H9 (cell line): ENCODE results near the gene BICDL2. TPM values are rescaled to one million over a fixed set of nuclear protein-coding genes. Genes with fewer than 3 reads are reported as not detected.

Source experiments
- DNase-seq: peaks from one replicate; pipeline ENCODE4 v3.0.0-alpha.2; 2017
- H2AFZ ChIP-seq: one replicate; pipeline ENCODE4 v1.6.1; 2013; ENCODE audit warnings: mild to moderate bottlenecking, low read length, control low read depth, moderate library complexity
- H2AK5ac ChIP-seq: 2 replicates; pipeline ENCODE4 v1.6.1; 2013; ENCODE audit warnings: low read length, control low read depth, mixed read lengths; ENCODE audit not compliant: insufficient read length
- H2BK120ac ChIP-seq: one replicate; pipeline ENCODE4 v1.6.1; 2013; ENCODE audit warnings: low read depth, mild to moderate bottlenecking, low read length, control low read depth, inconsistent platforms; ENCODE audit not compliant: poor library complexity, severe bottlenecking
- H2BK12ac ChIP-seq: 2 replicates; pipeline ENCODE4 v1.6.1; 2013; ENCODE audit warnings: low read length, control low read depth, mixed read lengths, low read depth; ENCODE audit not compliant: insufficient read length
- H2BK15ac ChIP-seq: 2 replicates; pipeline ENCODE4 v1.6.1; 2013; ENCODE audit warnings: low read depth, low read length, control low read depth
- H2BK20ac ChIP-seq: one replicate; pipeline ENCODE4 v1.6.1; 2013; ENCODE audit warnings: low read depth, mild to moderate bottlenecking, low read length, control low read depth, inconsistent platforms; ENCODE audit not compliant: poor library complexity, severe bottlenecking
- H2BK5ac ChIP-seq: 2 replicates; pipeline ENCODE4 v1.6.1; 2013; ENCODE audit warnings: low read length, control low read depth, mixed read lengths; ENCODE audit not compliant: insufficient read length
- H3K14ac ChIP-seq: 2 replicates; pipeline ENCODE4 v1.6.1; 2013; ENCODE audit warnings: low read length, control low read depth; ENCODE audit not compliant: insufficient read depth
- H3K18ac ChIP-seq: 2 replicates; pipeline ENCODE4 v1.6.1; 2013; ENCODE audit warnings: low read depth, mild to moderate bottlenecking, mixed read lengths, low read length, control low read depth; ENCODE audit not compliant: insufficient read length
- H3K23ac ChIP-seq: 2 replicates; pipeline ENCODE4 v1.6.1; 2013; ENCODE audit warnings: low read length, control low read depth, mixed read lengths, low read depth; ENCODE audit not compliant: insufficient read length
- H3K23me2 ChIP-seq: 2 replicates; pipeline ENCODE4 v1.6.1; 2013; ENCODE audit warnings: low read depth, mild to moderate bottlenecking, mixed read lengths, low read length, control low read depth; ENCODE audit not compliant: insufficient read length, poor library complexity, severe bottlenecking
- H3K27ac ChIP-seq: 2 replicates; pipeline ENCODE4 v1.5.1; 2013; ENCODE audit warnings: low read length, control low read depth, mixed read lengths, low read depth; ENCODE audit not compliant: insufficient read length
- H3K27me3 ChIP-seq: 2 replicates; pipeline ENCODE4 v1.6.1; 2013; ENCODE audit warnings: low read length, control low read depth, inconsistent platforms; ENCODE audit not compliant: insufficient read depth
- H3K4ac ChIP-seq: 2 replicates; pipeline ENCODE4 v1.6.1; 2013; ENCODE audit warnings: low read depth, mild to moderate bottlenecking, control low read depth, inconsistent platforms, low read length, moderate library complexity
- H3K4me1 ChIP-seq: 2 replicates; pipeline ENCODE4 v1.6.1; 2013; ENCODE audit warnings: low read length, control low read depth, inconsistent platforms; ENCODE audit not compliant: insufficient read depth
- H3K4me2 ChIP-seq: 2 replicates; pipeline ENCODE4 v1.6.1; 2013; ENCODE audit warnings: low read length, control low read depth, mixed read lengths; ENCODE audit not compliant: insufficient read length, insufficient read depth
- H3K56ac ChIP-seq: 2 replicates; pipeline ENCODE4 v1.6.1; 2013; ENCODE audit warnings: low read depth, mild to moderate bottlenecking, mixed read lengths, low read length, control low read depth; ENCODE audit not compliant: insufficient read length
- H3K79me1 ChIP-seq: 2 replicates; pipeline ENCODE4 v1.6.1; 2013; ENCODE audit warnings: low read depth, mild to moderate bottlenecking, moderate library complexity, low read length, control low read depth, inconsistent platforms; ENCODE audit not compliant: insufficient read depth, poor library complexity, severe bottlenecking
- H3K79me2 ChIP-seq: 2 replicates; pipeline ENCODE4 v1.6.1; 2013; ENCODE audit warnings: low read length, control low read depth, inconsistent platforms; ENCODE audit not compliant: insufficient read depth
- H3K9ac ChIP-seq: 2 replicates; pipeline ENCODE4 v1.6.1; 2013; ENCODE audit warnings: low read length, control low read depth, mixed read lengths; ENCODE audit not compliant: insufficient read length; ENCODE audit errors: extremely low read depth
- H3K9me3 ChIP-seq: one replicate; pipeline ENCODE4 v1.6.1; 2013; ENCODE audit warnings: low read depth, low read length, inconsistent platforms; ENCODE audit not compliant: control insufficient read depth
- H3T11ph ChIP-seq: one replicate; pipeline ENCODE4 v1.6.1; 2013; ENCODE audit warnings: mild to moderate bottlenecking, low read length, control low read depth, inconsistent platforms
- H4K20me1 ChIP-seq: one replicate; pipeline ENCODE4 v1.6.1; 2013; ENCODE audit not compliant: control insufficient read depth, insufficient read length, insufficient read depth
- H4K5ac ChIP-seq: 2 replicates; pipeline ENCODE4 v1.6.1; 2013; ENCODE audit warnings: low read depth, mild to moderate bottlenecking, mixed read lengths, low read length, control low read depth; ENCODE audit not compliant: insufficient read length
- H4K8ac ChIP-seq: replicated peaks from 2 replicates; pipeline ENCODE4 v1.6.1; 2013; ENCODE audit warnings: low read length, control low read depth, mixed read lengths, low read depth; ENCODE audit not compliant: insufficient read length
- H4K91ac ChIP-seq: 2 replicates; pipeline ENCODE4 v1.6.1; 2013; ENCODE audit warnings: low read depth, mild to moderate bottlenecking, moderate library complexity, mixed read lengths, low read length, control low read depth; ENCODE audit not compliant: insufficient read length
- H3K27ac Mint-ChIP-seq, 3 experiments: 2 replicates in 2 of 3; 3 replicates in 1 of 3; pipeline ENCODE4 v1.8.0; 2020 to 2021; ENCODE audit warnings: mixed read lengths in 3 of 3, mild to moderate bottlenecking in 1 of 3, moderate library complexity in 1 of 3
- H3K27me3 Mint-ChIP-seq: 2 replicates; pipeline ENCODE4 v1.8.0; 2021; ENCODE audit warnings: low read depth, mild to moderate bottlenecking, moderate library complexity, mixed read lengths
- H3K36me3 Mint-ChIP-seq, 3 experiments: 2 replicates in 2 of 3; 3 replicates in 1 of 3; pipeline ENCODE4 v1.8.0; 2020 to 2021; ENCODE audit warnings: low read depth in 3 of 3, mixed read lengths in 3 of 3; ENCODE audit not compliant: insufficient read depth in 1 of 3
- H3K4me1 Mint-ChIP-seq, 2 experiments: 2 replicates each; pipeline ENCODE4 v1.8.0; 2020; ENCODE audit warnings: mixed read lengths in 2 of 2
- H3K4me3 Mint-ChIP-seq, 2 experiments: 2 replicates in 1 of 2; 3 replicates in 1 of 2; pipeline ENCODE4 v1.8.0; 2020 to 2021; ENCODE audit warnings: mild to moderate bottlenecking in 2 of 2, mixed read lengths in 2 of 2, moderate library complexity in 1 of 2
- H3K9me3 Mint-ChIP-seq, 2 experiments: 2 replicates in 1 of 2; 3 replicates in 1 of 2; pipeline ENCODE4 v1.8.0; 2020; ENCODE audit warnings: mild to moderate bottlenecking in 2 of 2, mixed read lengths in 2 of 2, moderate library complexity in 1 of 2
- CTCF ChIP-seq: fragments of 200-600 bp; sonication (generic); conservative IDR thresholded peaks from 3 replicates; pipeline ENCODE4 v1.8.0; 2021; ENCODE audit warnings: antibody characterized with exemption, mild to moderate bottlenecking
- WGBS: extraction: QIAGEN DNeasy Blood & Tissue Kit; methylation state at CpG from one replicate; pipeline ENCODE4 v1.1.7; 2013; ENCODE audit warnings: missing lambda C conversion rate, low lambda C conversion rate, mixed read lengths; ENCODE audit not compliant: insufficient read length; ENCODE audit errors: extremely low coverage; 5-methylcytosine and 5-hydroxymethylcytosine counted together
- total RNA-seq: library from RNA; stranded (reverse); gene quantifications from 2 replicates; pipeline ENCODE4 v1.2.1, GENCODE V29; 2021

The BICDL2 gene
- total RNA-seq, 1 experiment from 2014 or later = 13.5 TPM

DNA sequence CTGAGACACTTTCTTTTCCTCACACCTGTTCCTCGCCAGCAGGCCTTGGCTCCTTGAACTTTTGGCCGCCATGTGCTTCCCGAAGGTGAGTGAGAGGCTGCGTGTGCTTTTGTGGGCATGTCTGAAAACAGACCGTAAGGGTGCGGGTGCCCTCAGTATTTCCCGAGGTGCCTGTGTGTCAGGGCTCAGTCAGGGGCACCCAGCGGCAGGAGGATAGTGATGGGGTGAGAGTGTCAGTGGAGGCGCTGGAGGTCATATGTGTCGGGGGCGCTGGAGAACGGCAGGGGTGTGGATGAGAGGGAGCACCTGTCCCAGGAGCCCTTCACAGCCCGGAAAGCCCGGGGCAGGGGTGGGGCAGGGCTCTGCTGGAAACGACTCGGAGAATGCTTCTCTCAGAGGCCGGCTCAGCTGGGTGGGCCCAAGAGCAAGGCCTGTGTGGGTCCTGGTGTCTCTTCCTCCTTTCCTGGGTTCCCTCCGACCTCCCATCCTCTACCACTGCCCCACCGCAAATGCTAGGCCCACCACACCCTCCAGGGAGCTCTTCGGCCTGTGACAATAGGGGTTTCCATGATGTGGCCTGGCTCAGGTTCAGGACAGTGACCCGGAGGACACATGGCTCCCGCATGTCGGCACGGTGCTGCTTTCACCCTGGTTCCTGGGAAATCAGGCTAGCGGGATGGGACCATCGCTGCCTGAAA lies 29.1 kb upstream of the BICDL2 start:
- no peak overlapping the region for H2BK12ac ChIP-seq
- no peak overlapping the region for H3K4ac ChIP-seq
- H3K23ac ChIP-seq = no peak overlapping the region
- WGBS = no CpG with 5 or more reads among the region's 26 CpGs
- peak overlapping the region in 1 of 3 experiments; percentile 90; a peak in 1 of 7 replicates for H3K27ac Mint-ChIP-seq
- no peaks in the 10 kb centered on the region; the same call in 1 of the 2 replicates for H3K4me1 ChIP-seq
- no peak overlapping the region for H2BK5ac ChIP-seq
- H2AFZ ChIP-seq = no peak overlapping the region
- H3K23me2 ChIP-seq = no peaks in the 10 kb centered on the region
- H4K20me1 ChIP-seq = no peaks in the 10 kb centered on the region
- H3K14ac ChIP-seq = no peak overlapping the region
- peaks cover 11% of the 10 kb centered on the region for H3K27me3 Mint-ChIP-seq
- no peak overlapping the region for H2BK20ac ChIP-seq
- no peaks in the 10 kb centered on the region for H3K79me1 ChIP-seq
- H3K79me2 ChIP-seq = no peaks in the 10 kb centered on the region
- no peaks in the 10 kb centered on the region; a peak in 1 of 5 replicates for H3K9me3 Mint-ChIP-seq
- H3K4me2 ChIP-seq = no peak overlapping the region
- H4K91ac ChIP-seq = no peak overlapping the region
- peak overlapping the region; percentile 20 to 24; a peak in 1 of 5 replicates for H3K4me3 Mint-ChIP-seq
- H4K5ac ChIP-seq = no peak overlapping the region
- H3K56ac ChIP-seq = no peak overlapping the region
- H4K8ac ChIP-seq = no peak overlapping the region
- H3K9ac ChIP-seq = no peak overlapping the region
- TF ChIP-seq CTCF = no peak
- H3K36me3 Mint-ChIP-seq = no peaks in the 10 kb centered on the region
- no peak overlapping the region for H3K18ac ChIP-seq
- DNase-seq = no peak
- H2BK15ac ChIP-seq = no peak overlapping the region
- no peak overlapping the region for H3K27ac ChIP-seq
- peaks cover 21 to 23% of the 10 kb centered on the region in 2 experiments for H3K4me1 Mint-ChIP-seq
- H2AK5ac ChIP-seq = no peak overlapping the region
- H2BK120ac ChIP-seq = no peak overlapping the region
- no peaks in the 10 kb centered on the region for H3K9me3 ChIP-seq
- H3K27me3 ChIP-seq = no peaks in the 10 kb centered on the region
- no peak overlapping the region for H3T11ph ChIP-seq
